IMR-90 (cell line): ENCODE data around the gene OPCML. TPM values are rescaled to one million over a fixed set of nuclear protein-coding genes. Genes with fewer than 3 reads are reported as not detected.

Experiments
- ATAC-seq: fragments of 200-7000 bp; cut with Tn5 transposase; 2 replicates; pipeline ENCODE4 v1.9.1; 2020; ENCODE audit warnings: low read depth, mild to moderate bottlenecking, moderate library complexity
- BruUV-seq: library from RNA; stranded (reverse); fragments of 400-500 nt; replicated peaks from 2 replicates; lab custom pipeline; 2021; lab: Mats Ljungman, UMichigan
- CTCF ChIA-PET: fragments of 300-600 bp; formaldehyde crosslinking; extraction: SDS; loops from one replicate; lab custom pipeline; 2021; ENCODE audit warnings: antibody characterized with exemption; lab: Yijun Ruan, JAX
- POLR2A ChIA-PET: fragments of 300-600 bp; sonication (Branson Sonifier 250); formaldehyde crosslinking; loops from one replicate; lab custom pipeline; 2022; ENCODE audit warnings: antibody characterized with exemption; ENCODE audit not compliant: unreplicated experiment; lab: Charles Lee
- DNase-seq: peaks from one replicate; pipeline ENCODE4 v3.0.0; 2013
- H2AFZ ChIP-seq: replicated peaks from 2 replicates; pipeline ENCODE3; 2013; ENCODE audit warnings: low read length, mild to moderate bottlenecking; ENCODE audit not compliant: poor library complexity
- H2AK5ac ChIP-seq: 2 replicates; pipeline ENCODE4 v1.6.1; 2013; ENCODE audit warnings: low read depth, low read length, inconsistent platforms
- H2AK9ac ChIP-seq: replicated peaks from 2 replicates; pipeline ENCODE3; 2013; ENCODE audit warnings: mild to moderate bottlenecking, low read depth, low read length, moderate library complexity; ENCODE audit not compliant: poor library complexity
- H2BK120ac ChIP-seq: 2 replicates; pipeline ENCODE4 v1.6.1; 2013; ENCODE audit warnings: low read depth, low read length, inconsistent platforms
- H2BK15ac ChIP-seq: 3 replicates; pipeline ENCODE4 v1.6.1; 2013; ENCODE audit warnings: low read depth, low read length, inconsistent platforms
- H2BK20ac ChIP-seq: 2 replicates; pipeline ENCODE4 v1.6.1; 2013; ENCODE audit warnings: low read depth, mild to moderate bottlenecking, inconsistent platforms, low read length, moderate library complexity
- H2BK5ac ChIP-seq: 2 replicates; pipeline ENCODE4 v1.6.1; 2013; ENCODE audit warnings: mild to moderate bottlenecking, low read depth, low read length, inconsistent platforms; ENCODE audit not compliant: poor library complexity, severe bottlenecking
- H3K14ac ChIP-seq: replicated peaks from 2 replicates; pipeline ENCODE4 v1.6.1; 2013; ENCODE audit warnings: low read depth, low read length, inconsistent platforms
- H3K18ac ChIP-seq: 2 replicates; pipeline ENCODE4 v1.6.1; 2013; ENCODE audit warnings: low read depth, low read length, control low read depth
- H3K23ac ChIP-seq: 2 replicates; pipeline ENCODE4 v1.6.1; 2013; ENCODE audit warnings: low read depth, low read length, inconsistent platforms
- H3K27ac ChIP-seq: 2 replicates; pipeline ENCODE4 v1.5.1; 2013; ENCODE audit warnings: mild to moderate bottlenecking, control low read depth, low read length; ENCODE audit not compliant: insufficient read depth
- H3K27me3 ChIP-seq: 2 replicates; pipeline ENCODE4 v1.6.1; 2013; ENCODE audit warnings: low read length; ENCODE audit not compliant: control insufficient read depth, insufficient read depth
- H3K36me3 ChIP-seq: 2 replicates; pipeline ENCODE4 v1.6.1; 2013; ENCODE audit warnings: low read length, mixed read lengths; ENCODE audit not compliant: control insufficient read depth, insufficient read depth
- H3K4ac ChIP-seq: 2 replicates; pipeline ENCODE4 v1.6.1; 2013; ENCODE audit warnings: low read depth, low read length, inconsistent platforms
- H3K4me1 ChIP-seq: 2 replicates; pipeline ENCODE4 v1.6.1; 2013; ENCODE audit warnings: low read length, mixed read lengths; ENCODE audit not compliant: control insufficient read depth, insufficient read depth
- H3K4me2 ChIP-seq: 2 replicates; pipeline ENCODE4 v1.6.1; 2013; ENCODE audit warnings: low read depth, mild to moderate bottlenecking, control low read depth, low read length, moderate library complexity
- H3K4me3 ChIP-seq: 2 replicates; pipeline ENCODE4 v1.5.1; 2013; ENCODE audit warnings: low read depth, mild to moderate bottlenecking, control low read depth, low read length, moderate library complexity; ENCODE audit not compliant: insufficient read depth
- H3K56ac ChIP-seq: 2 replicates; pipeline ENCODE4 v1.6.1; 2013; ENCODE audit warnings: low read length, inconsistent platforms; ENCODE audit not compliant: insufficient read depth; ENCODE audit errors: extremely low read depth
- H3K79me1 ChIP-seq, 2 experiments: 2 replicates each; pipeline ENCODE4 v1.6.1; 2013; ENCODE audit warnings: low read length in 2 of 2, inconsistent platforms in 1 of 2, low read depth in 1 of 2
- H3K9ac ChIP-seq: 2 replicates; pipeline ENCODE4 v1.6.1; 2013; ENCODE audit warnings: low read depth, low read length, control low read depth
- H3K9me1 ChIP-seq: 2 replicates; pipeline ENCODE4 v1.6.1; 2013; ENCODE audit warnings: low read length, inconsistent platforms; ENCODE audit not compliant: insufficient read depth
- H3K9me3 ChIP-seq: 2 replicates; pipeline ENCODE4 v1.6.1; 2013; ENCODE audit warnings: low read length; ENCODE audit not compliant: control insufficient read depth, insufficient read depth
- H4K20me1 ChIP-seq: 2 replicates; pipeline ENCODE4 v1.6.1; 2013; ENCODE audit warnings: low read length, inconsistent platforms; ENCODE audit not compliant: insufficient read depth
- H4K5ac ChIP-seq: 2 replicates; pipeline ENCODE4 v1.6.1; 2013; ENCODE audit warnings: mild to moderate bottlenecking, low read depth, low read length, control low read depth
- H4K8ac ChIP-seq, 2 experiments: 2 replicates each; pipeline ENCODE4 v1.6.1; 2013; ENCODE audit warnings: low read depth in 2 of 2, low read length in 2 of 2, control low read depth in 1 of 2, inconsistent platforms in 1 of 2
- H4K91ac ChIP-seq: 2 replicates; pipeline ENCODE4 v1.6.1; 2013; ENCODE audit warnings: low read depth, low read length, inconsistent platforms; ENCODE audit not compliant: insufficient read depth
- BHLHE40 ChIP-seq: fragments of 150-350 bp; IDR thresholded peaks from 2 replicates; pipeline ENCODE4 v1.6.1; 2016; ENCODE audit warnings: mild to moderate bottlenecking, low read depth, low read length
- CHD1 ChIP-seq: IDR thresholded peaks from 2 replicates; pipeline ENCODE4 v1.6.1; 2012; ENCODE audit warnings: low read depth, low read length, improper control_type of control experiment
- FOS ChIP-seq: fragments of 150-350 bp; IDR thresholded peaks from 2 replicates; pipeline ENCODE4 v1.6.1; 2016; ENCODE audit warnings: low read depth, low read length
- MAFK ChIP-seq: IDR thresholded peaks from 2 replicates; pipeline ENCODE4 v1.6.1; 2012; ENCODE audit warnings: low read depth, low read length, improper control_type of control experiment
- RFX5 ChIP-seq: IDR thresholded peaks from 2 replicates; pipeline ENCODE4 v1.8.0; 2012; ENCODE audit warnings: low read depth, mild to moderate bottlenecking, low read length, moderate library complexity
- WGBS, 2 experiments: methylation state at CpG; one replicate each; pipeline versions ENCODE4 v1.1.5 to v1.1.7; 2013; ENCODE audit warnings: missing lambda C conversion rate in 2 of 2; ENCODE audit not compliant: insufficient read length in 1 of 2; ENCODE audit errors: extremely low coverage in 2 of 2; 5-methylcytosine and 5-hydroxymethylcytosine counted together
- dilution Hi-C: fragments of 300-500 bp; cut with HindIII; formaldehyde crosslinking; loops from one replicate; pipeline ENCODE4 v1.14.3; 2018; ENCODE audit warnings: low sequenced_read_pairs; ENCODE audit not compliant: unreplicated experiment
- in situ Hi-C: fragments of 300-500 bp; cut with MboI; formaldehyde crosslinking; loops from 3 replicates; pipeline ENCODE4 v1.14.3; 2019; ENCODE audit warnings: low sequenced_read_pairs, inconsistent platforms, mixed read lengths
- intact Hi-C: fragments of 100-400 bp; cut with micrococcal nuclease; formaldehyde crosslinking; loops from 2 replicates; pipeline ENCODE4 v1.10.0; 2022
- polyA plus RNA-seq, 3 experiments: library from polyadenylated mRNA; depleted of rRNA; stranded (reverse); fragments of >200 nt; gene quantifications; 2 replicates each; pipeline ENCODE4 v1.2.3, GENCODE V29; 2012; ENCODE audit warnings: low replicate concordance in 1 of 3
- total RNA-seq: library from RNA; depleted of rRNA; stranded (reverse); fragments of >200 nt; gene quantifications from 2 replicates; pipeline ENCODE4 v1.2.3, GENCODE V29; 2012

The OPCML gene
- total and polyA plus RNA-seq, 2 of the 4 experiments (the other 2 are of a cell fraction), result under 0.01 to 2.6 TPM

DNA sequence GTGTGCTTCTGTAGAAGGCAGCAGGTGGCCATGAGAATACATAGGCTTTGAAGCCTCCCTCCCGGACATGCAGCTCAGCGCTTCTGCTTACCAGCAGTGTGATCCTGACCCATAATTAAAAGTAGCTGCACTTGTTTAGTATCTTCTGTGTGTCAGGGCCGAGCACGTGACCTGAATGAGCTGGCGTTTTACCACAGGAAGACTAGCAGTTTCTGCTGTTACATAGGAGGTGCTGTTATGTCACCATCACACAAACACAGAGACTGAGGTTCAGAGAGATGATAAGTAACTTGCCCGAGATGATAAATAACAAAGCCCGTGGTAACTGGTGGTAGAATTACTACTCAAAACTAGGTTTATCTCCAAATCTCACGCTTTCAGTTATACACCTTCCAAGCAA is 329.5 kb downstream of the OPCML start:
- Histone ChIP-seq H3K27me3 (no peaks in the 10 kb centered on the region), H4K20me1 (no peaks in the 10 kb centered on the region), H3K4me2 (no peak overlapping the region), H3K9me3 (peaks cover 29% of the 10 kb centered on the region), H3K4ac (no peak overlapping the region), H3K14ac (no peak overlapping the region), H2AK9ac (no peak overlapping the region), H2BK120ac (no peak overlapping the region), H3K9me1 (no peaks in the 10 kb centered on the region), H4K91ac (no peak overlapping the region), H3K18ac (no peak overlapping the region), H4K8ac (no peak overlapping the region), H2BK15ac (no peak overlapping the region), H2AK5ac (no peak overlapping the region), H3K56ac (no peak overlapping the region), H3K9ac (no peak overlapping the region), H3K4me3 (no peak overlapping the region), H3K79me1 (no peaks in the 10 kb centered on the region), H3K27ac (no peak overlapping the region), H3K23ac (no peak overlapping the region), H2BK5ac (no peak overlapping the region), H3K36me3 (no peaks in the 10 kb centered on the region), H2AFZ (no peak overlapping the region), H3K4me1 (no peaks in the 10 kb centered on the region), H2BK20ac (no peak overlapping the region), H4K5ac (no peak overlapping the region)
- in situ Hi-C loops (no loop called here), intact Hi-C loops (no loop called here), dilution Hi-C loops (no loop called here)
- TF ChIP-seq MAFK (no peak), RFX5 (no peak), CHD1 (no peak), FOS (no peak), BHLHE40 (no peak)
- CTCF ChIA-PET, result no interaction called here
- no peak for DNase-seq
- POLR2A ChIA-PET, result no interaction called here
- no peak for ATAC-seq
- no CpG with 5 or more reads among the region's 8 CpGs for WGBS, 2 experiments
- BruUV-seq, result no TSS peak
